K562 (cell line): Measurements from ENCODE around the gene BCL7B. TPM values are rescaled to one million over a fixed set of nuclear protein-coding genes. Genes with fewer than 3 reads are reported as not detected.

ENCODE experiments used
- BCOR ChIP-seq: fragments of 450-650 bp; IDR thresholded peaks from 2 replicates; pipeline ENCODE4 v1.6.1; 2016
- HDAC1 ChIP-seq, 2 experiments: fragments of 450-650 bp; IDR thresholded peaks; 2 replicates each; pipeline ENCODE4 v1.6.1; 2016 to 2017; ENCODE audit warnings: inconsistent platforms in 1 of 2, mild to moderate bottlenecking in 1 of 2, moderate library complexity in 1 of 2
- NKRF ChIP-seq: fragments of 450-650 bp; IDR thresholded peaks from 2 replicates; pipeline ENCODE4 v1.6.1; 2016; ENCODE audit warnings: borderline replicate concordance
- SRSF7 ChIP-seq: fragments of 200-400 bp; formaldehyde crosslinking; optimal IDR thresholded peaks from 2 replicates; pipeline ENCODE3; 2017; ENCODE audit warnings: mild to moderate bottlenecking, low read depth, low read length
- polyA plus RNA-seq, 8 experiments: library from polyadenylated mRNA; depleted of rRNA in 4 of 8; stranded (reverse) in 5 of 8; unstranded in 3 of 8; fragments of >200 nt; fragmentation: Nextera tagmentation in 2 of 8; fragmentation: Illumina TruSeq in 1 of 8; extraction: Ambion mirVana in 2 of 8; extraction: Trizol in 1 of 8; gene quantifications; 2 replicates each; pipeline versions ENCODE4 v1.2.1 to v1.2.3, GENCODE V29; 2011 to 2014; ENCODE audit warnings: inconsistent platforms in 1 of 8, missing spikeins in 1 of 8
- total RNA-seq, 7 experiments: library from RNA; depleted of rRNA in 6 of 7; stranded (reverse); fragments of >200 nt in 6 of 7; fragmentation: Illumina TruSeq in 2 of 7; extraction: Trizol in 2 of 7; gene quantifications; 2 replicates each; pipeline versions ENCODE4 v1.2.1 to v1.2.3, GENCODE V29; 2011 to 2021; ENCODE audit warnings: low replicate concordance in 1 of 7
- TF ChIP-seq, protein P1 (sequence below), 2 experiments: fragments of 450-650 bp in 1 of 2; sonication (generic) in 1 of 2; formaldehyde crosslinking in 1 of 2; IDR thresholded peaks; 2 replicates each; pipeline versions ENCODE4 v1.7.1 to v1.9.0; 2016 to 2022; ENCODE audit warnings: inconsistent platforms in 1 of 2, mild to moderate bottlenecking in 1 of 2, missing genetic modification reagents in 1 of 2
- TF ChIP-seq, protein P2 (sequence below), 2 experiments: fragments of 450-650 bp; IDR thresholded peaks; 2 replicates each; pipeline ENCODE4 v1.6.1; 2018; ENCODE audit warnings: mild to moderate bottlenecking in 2 of 2, low read depth in 1 of 2; ENCODE audit not compliant: partially characterized antibody in 2 of 2

The BCL7B gene
- total and polyA plus RNA-seq, 9 of the 15 experiments (the other 6 are each of a cell fraction or from before 2014, with no cell fraction given), result 10.0 to 73.2 (median 32.9) TPM

GRCh38 chr7:73556208-73557107 is 1.0 kb downstream of the BCL7B start (continued):
- TF ChIP-seq, protein P1, sequence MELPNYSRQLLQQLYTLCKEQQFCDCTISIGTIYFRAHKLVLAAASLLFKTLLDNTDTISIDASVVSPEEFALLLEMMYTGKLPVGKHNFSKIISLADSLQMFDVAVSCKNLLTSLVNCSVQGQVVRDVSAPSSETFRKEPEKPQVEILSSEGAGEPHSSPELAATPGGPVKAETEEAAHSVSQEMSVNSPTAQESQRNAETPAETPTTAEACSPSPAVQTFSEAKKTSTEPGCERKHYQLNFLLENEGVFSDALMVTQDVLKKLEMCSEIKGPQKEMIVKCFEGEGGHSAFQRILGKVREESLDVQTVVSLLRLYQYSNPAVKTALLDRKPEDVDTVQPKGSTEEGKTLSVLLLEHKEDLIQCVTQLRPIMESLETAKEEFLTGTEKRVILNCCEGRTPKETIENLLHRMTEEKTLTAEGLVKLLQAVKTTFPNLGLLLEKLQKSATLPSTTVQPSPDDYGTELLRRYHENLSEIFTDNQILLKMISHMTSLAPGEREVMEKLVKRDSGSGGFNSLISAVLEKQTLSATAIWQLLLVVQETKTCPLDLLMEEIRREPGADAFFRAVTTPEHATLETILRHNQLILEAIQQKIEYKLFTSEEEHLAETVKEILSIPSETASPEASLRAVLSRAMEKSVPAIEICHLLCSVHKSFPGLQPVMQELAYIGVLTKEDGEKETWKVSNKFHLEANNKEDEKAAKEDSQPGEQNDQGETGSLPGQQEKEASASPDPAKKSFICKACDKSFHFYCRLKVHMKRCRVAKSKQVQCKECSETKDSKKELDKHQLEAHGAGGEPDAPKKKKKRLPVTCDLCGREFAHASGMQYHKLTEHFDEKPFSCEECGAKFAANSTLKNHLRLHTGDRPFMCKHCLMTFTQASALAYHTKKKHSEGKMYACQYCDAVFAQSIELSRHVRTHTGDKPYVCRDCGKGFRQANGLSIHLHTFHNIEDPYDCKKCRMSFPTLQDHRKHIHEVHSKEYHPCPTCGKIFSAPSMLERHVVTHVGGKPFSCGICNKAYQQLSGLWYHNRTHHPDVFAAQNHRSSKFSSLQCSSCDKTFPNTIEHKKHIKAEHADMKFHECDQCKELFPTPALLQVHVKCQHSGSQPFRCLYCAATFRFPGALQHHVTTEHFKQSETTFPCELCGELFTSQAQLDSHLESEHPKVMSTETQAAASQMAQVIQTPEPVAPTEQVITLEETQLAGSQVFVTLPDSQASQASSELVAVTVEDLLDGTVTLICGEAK (IDR thresholded peaks at IDR 0.05), result peak; percentile 33; the same call in 1 of the 2 replicates
- TF ChIP-seq, protein P1 (CRISPR knock-in tag; IDR thresholded peaks at IDR 0.05), result no peak
- TF ChIP-seq BCOR, result 0 out of 2 replicates have a peak, but pooled peaks have one; percentile 9
- TF ChIP-seq HDAC1 (IDR thresholded peaks at IDR 0.05), result peak in 1 of 2 experiments; percentile 74; a peak in 2 of 4 replicates
- no peak for TF ChIP-seq SRSF7
- peak; percentile 84 for TF ChIP-seq NKRF
- TF ChIP-seq, protein P2, sequence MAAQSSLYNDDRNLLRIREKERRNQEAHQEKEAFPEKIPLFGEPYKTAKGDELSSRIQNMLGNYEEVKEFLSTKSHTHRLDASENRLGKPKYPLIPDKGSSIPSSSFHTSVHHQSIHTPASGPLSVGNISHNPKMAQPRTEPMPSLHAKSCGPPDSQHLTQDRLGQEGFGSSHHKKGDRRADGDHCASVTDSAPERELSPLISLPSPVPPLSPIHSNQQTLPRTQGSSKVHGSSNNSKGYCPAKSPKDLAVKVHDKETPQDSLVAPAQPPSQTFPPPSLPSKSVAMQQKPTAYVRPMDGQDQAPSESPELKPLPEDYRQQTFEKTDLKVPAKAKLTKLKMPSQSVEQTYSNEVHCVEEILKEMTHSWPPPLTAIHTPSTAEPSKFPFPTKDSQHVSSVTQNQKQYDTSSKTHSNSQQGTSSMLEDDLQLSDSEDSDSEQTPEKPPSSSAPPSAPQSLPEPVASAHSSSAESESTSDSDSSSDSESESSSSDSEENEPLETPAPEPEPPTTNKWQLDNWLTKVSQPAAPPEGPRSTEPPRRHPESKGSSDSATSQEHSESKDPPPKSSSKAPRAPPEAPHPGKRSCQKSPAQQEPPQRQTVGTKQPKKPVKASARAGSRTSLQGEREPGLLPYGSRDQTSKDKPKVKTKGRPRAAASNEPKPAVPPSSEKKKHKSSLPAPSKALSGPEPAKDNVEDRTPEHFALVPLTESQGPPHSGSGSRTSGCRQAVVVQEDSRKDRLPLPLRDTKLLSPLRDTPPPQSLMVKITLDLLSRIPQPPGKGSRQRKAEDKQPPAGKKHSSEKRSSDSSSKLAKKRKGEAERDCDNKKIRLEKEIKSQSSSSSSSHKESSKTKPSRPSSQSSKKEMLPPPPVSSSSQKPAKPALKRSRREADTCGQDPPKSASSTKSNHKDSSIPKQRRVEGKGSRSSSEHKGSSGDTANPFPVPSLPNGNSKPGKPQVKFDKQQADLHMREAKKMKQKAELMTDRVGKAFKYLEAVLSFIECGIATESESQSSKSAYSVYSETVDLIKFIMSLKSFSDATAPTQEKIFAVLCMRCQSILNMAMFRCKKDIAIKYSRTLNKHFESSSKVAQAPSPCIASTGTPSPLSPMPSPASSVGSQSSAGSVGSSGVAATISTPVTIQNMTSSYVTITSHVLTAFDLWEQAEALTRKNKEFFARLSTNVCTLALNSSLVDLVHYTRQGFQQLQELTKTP (IDR thresholded peaks at IDR 0.05; ENCODE audit: low read depth in 1 of 2, partially characterized antibody in 2 of 2), result no peak
